ENCODE measurements around the gene NDUFAB1.
A peak's percentile ranks its signal among the peaks of the same experiment; 100 is the strongest.
"Not testable (repeated sequence)": the region's sequence is repeated elsewhere in the genome, so short reads cannot be mapped to it uniquely, and the experiment has no call there.

Gene NDUFAB1

GRCh38 chr16:23584186-23585076 lies 11.7 kb downstream of the NDUFAB1 start:
- DNase-seq = no peak

GRCh38 chr16:23583271-23583670 lies 12.8 kb downstream of the NDUFAB1 start:
- not testable (repeated sequence) for DNase-seq

GRCh38 chr16:23581764-23582163 lies 14.4 kb downstream of the NDUFAB1 start:
- DNase-seq = no peak

- no peak for DNase-seq
Observed at GRCh38 chr16:23580391-23580790, 15.7 kb downstream of the NDUFAB1 start.

GRCh38 chr16:23579371-23579770 lies 16.7 kb downstream of the NDUFAB1 start:
- DNase-seq = no peak

- DNase-seq = no peak
Observed at GRCh38 chr16:23578101-23578830, 17.9 kb downstream of the NDUFAB1 start.

- DNase-seq = no peak
Observed at GRCh38 chr16:23577493-23577892, 18.6 kb downstream of the NDUFAB1 start.

- DNase-seq = no peak
Observed at GRCh38 chr16:23575834-23576233, 20.3 kb downstream of the NDUFAB1 start.

GRCh38 chr16:23573817-23574216 lies 22.3 kb downstream of the NDUFAB1 start:
- DNase-seq = no peak

- DNase-seq = no peak
Observed at GRCh38 chr16:23572394-23572793, 23.7 kb downstream of the NDUFAB1 start.

GRCh38 chr16:23571895-23572294 lies 24.2 kb downstream of the NDUFAB1 start:
- DNase-seq = no peak

GRCh38 chr16:23570992-23571632 lies 25.0 kb downstream of the NDUFAB1 start:
- no peak for DNase-seq

- no peak for DNase-seq
Observed at GRCh38 chr16:23567602-23568001, 28.5 kb downstream of the NDUFAB1 start.

- DNase-seq = no peak
Observed at GRCh38 chr16:23566724-23567123, 29.4 kb downstream of the NDUFAB1 start.

- no peak for DNase-seq
Observed at GRCh38 chr16:23564575-23565363, 31.3 kb downstream of the NDUFAB1 start.

- DNase-seq = no peak
Observed at GRCh38 chr16:23563186-23563585, 32.9 kb downstream of the NDUFAB1 start.

- DNase-seq = no peak
Observed at GRCh38 chr16:23562505-23562904, 33.6 kb downstream of the NDUFAB1 start.

- DNase-seq = no peak
Observed at GRCh38 chr16:23561586-23561985, 34.5 kb downstream of the NDUFAB1 start.

- peak; percentile 19 for DNase-seq
Observed at GRCh38 chr16:23557779-23558702, 38.1 kb downstream of the NDUFAB1 start.

- DNase-seq = peak; percentile 98
Observed at GRCh38 chr16:23556881-23557778, 39.0 kb downstream of the NDUFAB1 start, which contains the start of the genes EARS2 and UBFD1. EARS2 (minus strand) TSS chr16:23557350; CDS start chr16:23557343, 7 bp downstream. UBFD1 (plus strand) TSS chr16:23557727; CDS start chr16:23557743, 16 bp downstream.
